Astrocyte (in vitro differentiated cells and primary cell): ENCODE data around the gene TCHH. TPM values are rescaled to one million over a fixed set of nuclear protein-coding genes. Genes with fewer than 3 reads are reported as not detected.

Source experiments
- DNase-seq: peaks from one replicate; pipeline ENCODE4 v3.0.0-alpha.2; 2010; ENCODE audit warnings: low read depth
- FAIRE-seq: peaks from 2 replicates; lab custom pipeline; 2011; peaks lifted over from hg19 to GRCh38; lab: Jason Lieb, UNC
- H2AFZ ChIP-seq: 2 replicates; pipeline ENCODE4 v1.6.0; 2012; ENCODE audit warnings: low read depth, low read length, inconsistent platforms
- H3K27ac ChIP-seq: 2 replicates; pipeline ENCODE4 v1.5.1; 2011; ENCODE audit warnings: low read depth, low read length, inconsistent platforms
- H3K27me3 ChIP-seq: 2 replicates; pipeline ENCODE4 v1.6.0; 2011; ENCODE audit warnings: low read length, inconsistent platforms; ENCODE audit not compliant: insufficient read depth
- H3K36me3 ChIP-seq: 2 replicates; pipeline ENCODE4 v1.5.1; 2011; ENCODE audit warnings: low read length, inconsistent platforms; ENCODE audit not compliant: insufficient read depth
- H3K4me1 ChIP-seq: 2 replicates; pipeline ENCODE4 v1.5.1; 2011; ENCODE audit warnings: low read length, inconsistent platforms; ENCODE audit not compliant: insufficient read depth
- H3K4me2 ChIP-seq: 2 replicates; pipeline ENCODE4 v1.6.0; 2012; ENCODE audit warnings: low read length, inconsistent platforms
- H3K4me3 ChIP-seq: 2 replicates; pipeline ENCODE4 v1.5.1; 2011; ENCODE audit warnings: low read depth, mild to moderate bottlenecking, low read length, inconsistent platforms; ENCODE audit not compliant: insufficient read depth
- H3K79me2 ChIP-seq: 2 replicates; pipeline ENCODE4 v1.6.0; 2012; ENCODE audit warnings: mild to moderate bottlenecking, low read length, inconsistent platforms; ENCODE audit not compliant: insufficient read depth
- H3K9ac ChIP-seq: 2 replicates; pipeline ENCODE4 v1.6.0; 2012; ENCODE audit warnings: mild to moderate bottlenecking, low read length, inconsistent platforms
- H3K9me3 ChIP-seq: 2 replicates; pipeline ENCODE4 v1.5.1; 2012; ENCODE audit warnings: low read depth, mild to moderate bottlenecking, low read length, inconsistent platforms; ENCODE audit not compliant: insufficient read depth
- H4K20me1 ChIP-seq: 2 replicates; pipeline ENCODE4 v1.6.0; 2012; ENCODE audit warnings: low read length, inconsistent platforms; ENCODE audit not compliant: insufficient read depth
- H3K27ac Mint-ChIP-seq: one replicate; pipeline ENCODE4 v1.8.0; 2021; ENCODE audit warnings: mild to moderate bottlenecking, mixed read lengths; ENCODE audit not compliant: unreplicated experiment
- H3K27me3 Mint-ChIP-seq: one replicate; pipeline ENCODE4 v1.8.0; 2021; ENCODE audit warnings: low read depth, mixed read lengths; ENCODE audit not compliant: unreplicated experiment
- H3K36me3 Mint-ChIP-seq: one replicate; pipeline ENCODE4 v1.8.0; 2021; ENCODE audit warnings: low read depth, mixed read lengths; ENCODE audit not compliant: unreplicated experiment
- H3K4me1 Mint-ChIP-seq: one replicate; pipeline ENCODE4 v1.8.0; 2021; ENCODE audit warnings: low read depth, mixed read lengths; ENCODE audit not compliant: unreplicated experiment
- H3K4me3 Mint-ChIP-seq: one replicate; pipeline ENCODE4 v1.8.0; 2021; ENCODE audit warnings: mild to moderate bottlenecking, moderate library complexity, mixed read lengths; ENCODE audit not compliant: unreplicated experiment
- H3K9me3 Mint-ChIP-seq: one replicate; pipeline ENCODE4 v1.8.0; 2021; ENCODE audit warnings: mild to moderate bottlenecking, mixed read lengths; ENCODE audit not compliant: unreplicated experiment
- CTCF ChIP-seq: IDR thresholded peaks from 2 replicates; pipeline ENCODE4 v1.5.1; 2011; ENCODE audit warnings: low read depth, mild to moderate bottlenecking, inconsistent platforms, low read length, moderate library complexity; ENCODE audit not compliant: insufficient read depth
- EZH2 ChIP-seq: IDR thresholded peaks from 2 replicates; pipeline ENCODE4 v1.6.1; 2012; ENCODE audit warnings: mild to moderate bottlenecking, low read length, inconsistent platforms; ENCODE audit not compliant: insufficient read depth
- total RNA-seq: library from RNA; stranded (reverse); gene quantifications from 2 replicates; pipeline ENCODE4 v1.2.1, GENCODE V29; 2021

The TCHH gene
- total RNA-seq, 1 donor from 2014 or later = 0.86 TPM

GRCh38 chr1:152151646-152152045, 36.4 kb upstream of the TCHH start:
- Histone ChIP-seq H2AFZ (no peak overlapping the region), H3K9me3 (peaks cover 9% of the 10 kb centered on the region), H4K20me1 (no peaks in the 10 kb centered on the region), H3K27ac (no peak overlapping the region), H3K4me3 (no peak overlapping the region), H3K36me3 (no peaks in the 10 kb centered on the region), H3K9ac (no peak overlapping the region), H3K4me2 (no peak overlapping the region), H3K79me2 (no peaks in the 10 kb centered on the region), H3K4me1 (no peaks in the 10 kb centered on the region), H3K27me3 (peaks cover 16% of the 10 kb centered on the region)
- Mint-ChIP-seq H3K4me3 (no peak overlapping the region), H3K36me3 (no peaks in the 10 kb centered on the region), H3K4me1 (no peaks in the 10 kb centered on the region), H3K27ac (no peak overlapping the region), H3K9me3 (peaks cover 32% of the 10 kb centered on the region), H3K27me3 (peaks cover 5% of the 10 kb centered on the region)
- FAIRE-seq (no peak), DNase-seq (no peak)
- TF ChIP-seq EZH2 = no peak
- no peak for TF ChIP-seq CTCF

- Mint-ChIP-seq H3K9me3 (peaks cover 24% of the 10 kb centered on the region), H3K4me1 (no peaks in the 10 kb centered on the region), H3K4me3 (no peak overlapping the region), H3K36me3 (no peaks in the 10 kb centered on the region), H3K27me3 (peaks cover 6% of the 10 kb centered on the region), H3K27ac (peak overlapping the region; percentile 29)
- Histone ChIP-seq H3K9ac (no peak overlapping the region), H3K4me1 (no peaks in the 10 kb centered on the region), H3K27ac (no peak overlapping the region), H2AFZ (no peak overlapping the region), H3K36me3 (no peaks in the 10 kb centered on the region), H3K27me3 (peaks cover 7% of the 10 kb centered on the region), H3K9me3 (peaks cover 9% of the 10 kb centered on the region), H4K20me1 (no peaks in the 10 kb centered on the region), H3K79me2 (no peaks in the 10 kb centered on the region), H3K4me2 (no peak overlapping the region), H3K4me3 (no peak overlapping the region)
- TF ChIP-seq CTCF (no peak), EZH2 (no peak)
- peak; percentile 32 for DNase-seq
- no peak for FAIRE-seq
Observed at GRCh38 chr1:152148981-152149380, 33.7 kb upstream of the TCHH start.

GRCh38 chr1:152148051-152148450, 32.8 kb upstream of the TCHH start:
- DNase-seq = no peak
- H3K4me2 ChIP-seq = no peak overlapping the region
- peaks cover 3% of the 10 kb centered on the region for H3K27me3 ChIP-seq
- FAIRE-seq = no peak
- no peak overlapping the region for H3K27ac ChIP-seq
- peaks cover 6% of the 10 kb centered on the region for H3K27me3 Mint-ChIP-seq
- H3K36me3 ChIP-seq = no peaks in the 10 kb centered on the region
- H3K9me3 Mint-ChIP-seq = peaks cover 24% of the 10 kb centered on the region
- H3K36me3 Mint-ChIP-seq = no peaks in the 10 kb centered on the region
- no peak overlapping the region for H3K27ac Mint-ChIP-seq
- peaks cover 9% of the 10 kb centered on the region for H3K9me3 ChIP-seq
- no peak overlapping the region for H3K4me3 Mint-ChIP-seq
- no peak overlapping the region for H3K4me3 ChIP-seq
- no peak overlapping the region for H3K9ac ChIP-seq
- H3K4me1 ChIP-seq = no peaks in the 10 kb centered on the region
- TF ChIP-seq CTCF (no peak), EZH2 (no peak)
- no peaks in the 10 kb centered on the region for H3K79me2 ChIP-seq
- H4K20me1 ChIP-seq = no peaks in the 10 kb centered on the region
- H2AFZ ChIP-seq = no peak overlapping the region
- H3K4me1 Mint-ChIP-seq = peaks cover 8% of the 10 kb centered on the region
